DOHH2 (cell line): Measurements from ENCODE around the gene HOXD10.

ENCODE experiments used
- H3F3A ChIP-seq: fragments of 200-600 bp; sonication (generic), shearing (Covaris generic); 2 replicates; pipeline ENCODE4 v1.6.0; 2016; ENCODE audit warnings: antibody characterized with exemption, mild to moderate bottlenecking; ENCODE audit not compliant: control insufficient read depth, insufficient read depth
- H3K27ac ChIP-seq: fragments of 200-600 bp; sonication (generic); 2 replicates; pipeline ENCODE4 v1.5.1; 2014; ENCODE audit warnings: low read depth, mild to moderate bottlenecking, low read length, moderate library complexity
- H3K27me3 ChIP-seq: fragments of 200-600 bp; sonication (generic); 2 replicates; pipeline ENCODE4 v1.6.1; 2014; ENCODE audit warnings: mild to moderate bottlenecking, low read length, mixed read lengths; ENCODE audit not compliant: control insufficient read depth
- H3K36me3 ChIP-seq: fragments of 200-600 bp; sonication (generic); 2 replicates; pipeline ENCODE4 v1.6.1; 2014; ENCODE audit warnings: mild to moderate bottlenecking, low read length, moderate library complexity, mixed read lengths; ENCODE audit not compliant: control insufficient read depth
- H3K4me1 ChIP-seq: fragments of 200-600 bp; sonication (generic); 2 replicates; pipeline ENCODE4 v1.6.1; 2014; ENCODE audit warnings: mild to moderate bottlenecking, low read length, mixed read lengths; ENCODE audit not compliant: control insufficient read depth
- H3K4me2 ChIP-seq: fragments of 200-600 bp; sonication (generic); 2 replicates; pipeline ENCODE4 v1.6.0; 2014; ENCODE audit warnings: mild to moderate bottlenecking, low read length, moderate library complexity
- H3K4me3 ChIP-seq: fragments of 200-600 bp; sonication (generic); 2 replicates; pipeline ENCODE4 v1.5.1; 2014; ENCODE audit warnings: mild to moderate bottlenecking, low read length, mixed read lengths
- H3K79me2 ChIP-seq: fragments of 200-600 bp; sonication (generic); 2 replicates; pipeline ENCODE4 v1.6.1; 2014; ENCODE audit warnings: mild to moderate bottlenecking, low read length, mixed read lengths; ENCODE audit not compliant: control insufficient read depth
- H3K9me2 ChIP-seq: fragments of 200-600 bp; sonication (generic); replicated peaks from 2 replicates; pipeline ENCODE4 v1.6.1; 2014; ENCODE audit warnings: mild to moderate bottlenecking, low read length, mixed read lengths; ENCODE audit not compliant: control insufficient read depth
- H3K9me3 ChIP-seq: fragments of 200-600 bp; sonication (generic); 2 replicates; pipeline ENCODE4 v1.6.1; 2014; ENCODE audit warnings: antibody characterized with exemption, low read length, mixed read lengths; ENCODE audit not compliant: control insufficient read depth, insufficient read depth
- H4K20me1 ChIP-seq: fragments of 200-600 bp; sonication (generic); 2 replicates; pipeline ENCODE4 v1.6.0; 2014; ENCODE audit warnings: low read depth, mild to moderate bottlenecking, antibody characterized with exemption, low read length, moderate library complexity; ENCODE audit not compliant: control insufficient read depth, insufficient read depth
- EZH2phosphoT487 ChIP-seq: fragments of 200-600 bp; sonication (generic); IDR thresholded peaks from 2 replicates; pipeline ENCODE4 v1.6.1; 2017; ENCODE audit warnings: borderline replicate concordance, mild to moderate bottlenecking, antibody characterized with exemption, low read length, moderate library complexity, mixed read lengths
- TF ChIP-seq, protein P1 (sequence below): fragments of 200-600 bp; sonication (generic); IDR thresholded peaks from one replicate; pipeline ENCODE4 v1.5.1; 2014; ENCODE audit warnings: antibody characterized with exemption, mild to moderate bottlenecking, low read depth, low read length; ENCODE audit not compliant: poor library complexity, severe bottlenecking

The HOXD10 gene

DNA sequence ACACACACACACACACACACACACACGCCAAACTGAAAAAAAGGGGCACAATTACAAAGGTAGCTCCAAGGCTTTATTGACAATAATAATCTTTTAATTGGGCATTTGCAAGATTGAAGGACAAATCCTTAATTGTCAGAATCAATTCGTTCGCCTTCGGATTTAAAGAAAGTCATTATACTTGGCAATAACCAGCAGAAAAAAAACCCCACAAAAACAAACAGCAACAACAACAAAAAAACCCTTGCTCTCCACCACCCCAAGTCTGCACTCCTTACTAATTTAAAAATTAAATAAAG, 11.1 kb downstream of the HOXD10 start:
- H3K9me2 ChIP-seq = no peaks in the 10 kb centered on the region
- no peaks in the 10 kb centered on the region for H3K79me2 ChIP-seq
- no peaks in the 10 kb centered on the region for H3K4me1 ChIP-seq
- no peak overlapping the region for H3K4me2 ChIP-seq
- no peaks in the 10 kb centered on the region for H3K9me3 ChIP-seq
- no peak overlapping the region for H3K4me3 ChIP-seq
- H4K20me1 ChIP-seq = no peaks in the 10 kb centered on the region
- TF ChIP-seq, protein P1, sequence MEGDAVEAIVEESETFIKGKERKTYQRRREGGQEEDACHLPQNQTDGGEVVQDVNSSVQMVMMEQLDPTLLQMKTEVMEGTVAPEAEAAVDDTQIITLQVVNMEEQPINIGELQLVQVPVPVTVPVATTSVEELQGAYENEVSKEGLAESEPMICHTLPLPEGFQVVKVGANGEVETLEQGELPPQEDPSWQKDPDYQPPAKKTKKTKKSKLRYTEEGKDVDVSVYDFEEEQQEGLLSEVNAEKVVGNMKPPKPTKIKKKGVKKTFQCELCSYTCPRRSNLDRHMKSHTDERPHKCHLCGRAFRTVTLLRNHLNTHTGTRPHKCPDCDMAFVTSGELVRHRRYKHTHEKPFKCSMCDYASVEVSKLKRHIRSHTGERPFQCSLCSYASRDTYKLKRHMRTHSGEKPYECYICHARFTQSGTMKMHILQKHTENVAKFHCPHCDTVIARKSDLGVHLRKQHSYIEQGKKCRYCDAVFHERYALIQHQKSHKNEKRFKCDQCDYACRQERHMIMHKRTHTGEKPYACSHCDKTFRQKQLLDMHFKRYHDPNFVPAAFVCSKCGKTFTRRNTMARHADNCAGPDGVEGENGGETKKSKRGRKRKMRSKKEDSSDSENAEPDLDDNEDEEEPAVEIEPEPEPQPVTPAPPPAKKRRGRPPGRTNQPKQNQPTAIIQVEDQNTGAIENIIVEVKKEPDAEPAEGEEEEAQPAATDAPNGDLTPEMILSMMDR = no peak
- TF ChIP-seq EZH2phosphoT487 = no peak
- no peak overlapping the region for H3K27ac ChIP-seq
- H3K27me3 ChIP-seq = peaks cover 11% of the 10 kb centered on the region; the same call in 1 of the 2 replicates
- no peaks in the 10 kb centered on the region for H3K36me3 ChIP-seq
- no peaks in the 10 kb centered on the region for H3F3A ChIP-seq

DNA sequence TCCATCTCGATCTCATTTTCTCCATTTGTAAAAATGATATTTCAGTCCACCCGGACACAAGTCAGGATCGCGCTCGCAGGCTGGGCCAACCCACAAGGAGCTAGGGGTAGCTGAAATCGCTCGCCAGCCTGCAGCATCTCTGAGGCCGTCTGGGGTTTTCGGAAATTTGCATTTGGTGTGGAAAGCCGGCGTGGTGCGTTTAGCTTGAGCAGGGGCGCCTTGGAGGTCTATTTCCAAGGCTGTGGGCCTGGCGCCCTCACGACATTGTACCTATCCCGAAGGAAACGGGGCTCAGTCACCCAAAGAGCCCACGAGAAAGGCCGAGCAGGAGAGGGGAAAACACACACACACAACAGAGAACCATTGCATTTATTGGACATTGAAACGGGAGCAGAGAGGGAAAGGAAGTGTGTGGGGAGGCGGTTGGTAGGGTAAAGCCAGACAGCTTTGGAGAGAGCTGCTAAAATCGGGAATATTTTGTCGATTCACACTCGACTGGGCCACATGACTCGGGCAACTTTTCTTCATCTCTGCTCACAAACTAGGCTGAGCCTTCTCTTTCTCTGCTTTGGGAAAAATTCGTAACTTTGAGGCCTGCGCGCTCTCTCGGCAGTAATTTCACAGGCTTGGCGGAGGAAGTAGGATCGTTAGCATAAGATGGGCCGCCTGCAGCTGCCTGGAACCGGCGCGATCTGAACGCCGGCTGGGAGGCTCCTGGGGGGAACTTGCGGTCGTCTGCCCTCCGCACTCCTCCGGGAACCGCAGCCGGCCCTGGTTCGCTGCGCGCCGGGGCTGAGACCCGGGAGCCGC, 11.8 kb downstream of the HOXD10 start:
- no peak overlapping the region for H3K4me3 ChIP-seq
- H3K9me3 ChIP-seq = no peaks in the 10 kb centered on the region
- H3K27me3 ChIP-seq = peaks cover 11% of the 10 kb centered on the region; the same call in 1 of the 2 replicates
- H3K27ac ChIP-seq = no peak overlapping the region
- no peaks in the 10 kb centered on the region for H3F3A ChIP-seq
- no peaks in the 10 kb centered on the region for H3K36me3 ChIP-seq
- H3K4me1 ChIP-seq = no peaks in the 10 kb centered on the region
- no peaks in the 10 kb centered on the region for H4K20me1 ChIP-seq
- H3K4me2 ChIP-seq = no peak overlapping the region
- no peak for TF ChIP-seq EZH2phosphoT487
- TF ChIP-seq, protein P1 = no peak
- no peaks in the 10 kb centered on the region for H3K9me2 ChIP-seq
- no peaks in the 10 kb centered on the region for H3K79me2 ChIP-seq

DNA sequence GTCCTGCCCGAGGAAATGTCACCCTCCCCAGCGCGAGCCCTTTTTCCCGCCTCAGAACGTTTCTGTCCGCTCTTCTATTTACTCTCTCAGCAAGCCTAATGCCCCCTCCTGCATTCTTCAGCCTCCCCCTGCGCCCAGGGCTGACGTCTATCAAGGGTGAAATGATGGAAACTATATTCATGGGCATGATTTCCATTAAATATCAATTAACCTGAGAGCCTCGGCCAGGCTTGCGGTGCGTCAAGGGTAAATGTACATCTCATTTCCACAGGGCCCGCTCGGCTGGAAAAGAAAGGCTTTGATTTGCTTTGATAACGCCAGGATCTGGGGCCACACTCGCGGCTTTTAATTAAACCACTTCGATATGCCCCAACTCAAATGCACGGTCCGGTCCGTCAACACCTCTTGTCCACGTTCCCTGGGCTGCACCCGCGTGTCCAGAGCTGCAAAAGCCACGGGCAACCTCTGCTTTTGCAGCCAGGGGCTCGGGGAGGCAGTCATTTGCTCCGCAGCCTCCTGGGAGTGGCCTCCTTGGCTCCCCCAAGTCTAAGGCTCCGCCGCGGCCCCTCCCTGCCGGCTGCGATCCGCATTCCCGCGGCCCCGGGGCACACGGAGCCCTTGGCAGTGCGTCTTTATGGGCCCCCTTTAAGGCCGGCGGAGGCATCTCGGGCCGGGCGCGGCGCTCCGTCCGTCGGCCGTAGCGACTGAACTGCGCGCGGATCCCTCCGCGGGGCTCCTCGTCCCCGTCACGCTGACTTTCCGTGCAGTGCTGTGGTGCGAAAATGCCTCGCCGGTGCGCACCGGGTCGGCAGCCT, 12.6 kb downstream of the HOXD10 start, which contains the start of gene HOXD8:
Gene HOXD8, plus strand, starts transcription at position 724 of the 815 bp plus-strand sequence. CDS start 662 bp downstream, outside the sequence.
- TF ChIP-seq EZH2phosphoT487 = no peak
- TF ChIP-seq, protein P1 = no peak
- Histone ChIP-seq H3K9me3 (no peaks in the 10 kb centered on the region), H3K9me2 (no peaks in the 10 kb centered on the region), H3K79me2 (no peaks in the 10 kb centered on the region), H3K27ac (no peak within 1 kb of the TSS), H3K4me2 (no peak within 1 kb of the TSS), H3K4me1 (no peaks in the 10 kb centered on the region), H3F3A (no peaks in the 10 kb centered on the region), H3K36me3 (no peaks in the 10 kb centered on the region), H3K4me3 (no peak within 1 kb of the TSS), H4K20me1 (no peaks in the 10 kb centered on the region), H3K27me3 (peaks cover 14% of the 10 kb centered on the region)
